WTC11 (cell line): Measurements from ENCODE around the gene LSM4. TPM values are rescaled to one million over a fixed set of nuclear protein-coding genes. Genes with fewer than 3 reads are reported as not detected.

Experiments used
- ATAC-seq: fragments of 200-7000 bp; cut with Tn5 transposase; 2 replicates; pipeline ENCODE4 v1.10.0; 2021; ENCODE audit warnings: mild to moderate bottlenecking, moderate library complexity
- CTCF ChIA-PET: fragments of 300-600 bp; sonication (Branson Sonifier 250); formaldehyde crosslinking; loops from one replicate; lab custom pipeline; 2021; ENCODE audit warnings: antibody characterized with exemption; lab: Charles Lee
- POLR2A ChIA-PET: fragments of 350-600 bp; sonication (Branson Sonifier 250); formaldehyde crosslinking; loops from one replicate; lab custom pipeline; 2021; ENCODE audit warnings: antibody characterized with exemption; lab: Charles Lee
- DNase-seq: peaks from one replicate; pipeline ENCODE4 v3.0.0; 2021; ENCODE audit warnings: low spot score
- H3K27ac Mint-ChIP-seq: 2 replicates; pipeline ENCODE4 v1.8.0; 2021; ENCODE audit warnings: mixed read lengths
- H3K27me3 Mint-ChIP-seq: 2 replicates; pipeline ENCODE4 v1.8.0; 2021; ENCODE audit warnings: low read depth, mild to moderate bottlenecking, moderate library complexity, mixed read lengths
- H3K36me3 Mint-ChIP-seq: 2 replicates; pipeline ENCODE4 v1.8.0; 2021; ENCODE audit warnings: mixed read lengths
- H3K4me1 Mint-ChIP-seq: 2 replicates; pipeline ENCODE4 v1.8.0; 2022; ENCODE audit warnings: mixed read lengths
- H3K4me3 Mint-ChIP-seq: 2 replicates; pipeline ENCODE4 v1.8.0; 2021; ENCODE audit warnings: mild to moderate bottlenecking, moderate library complexity, mixed read lengths
- H3K9me3 Mint-ChIP-seq: 2 replicates; pipeline ENCODE4 v1.8.0; 2021; ENCODE audit warnings: mixed read lengths
- ATF1 ChIP-seq: sonication (generic); formaldehyde crosslinking; IDR thresholded peaks from 2 replicates; pipeline ENCODE4 v1.8.1; 2023; ENCODE audit warnings: mild to moderate bottlenecking, moderate library complexity, missing genetic modification reagents
- ERG ChIP-seq: fragments of 250-450 bp; sonication (Bioruptor Pico); IDR thresholded peaks from 2 replicates; pipeline ENCODE4 v1.8.0; 2021; ENCODE audit warnings: mild to moderate bottlenecking
- ETV6 ChIP-seq: sonication (generic); formaldehyde crosslinking; IDR thresholded peaks from 2 replicates; pipeline ENCODE4 v1.8.1; 2022; ENCODE audit warnings: mild to moderate bottlenecking, missing genetic modification reagents
- FOXK1 ChIP-seq: sonication (generic); formaldehyde crosslinking; IDR thresholded peaks from 2 replicates; pipeline ENCODE4 v1.8.0; 2022; ENCODE audit warnings: mild to moderate bottlenecking, moderate library complexity, missing genetic modification reagents
- GABPB1 ChIP-seq: sonication (generic); formaldehyde crosslinking; IDR thresholded peaks from 2 replicates; pipeline ENCODE4 v1.8.1; 2023; ENCODE audit warnings: mild to moderate bottlenecking, missing genetic modification reagents
- GTF2I ChIP-seq: fragments of 250-450 bp; sonication (Bioruptor Pico); conservative IDR thresholded peaks from 2 replicates; pipeline ENCODE4 v1.4.0; 2021; ENCODE audit warnings: mild to moderate bottlenecking
- MAX ChIP-seq: sonication (generic); formaldehyde crosslinking; IDR thresholded peaks from 2 replicates; pipeline ENCODE4 v1.8.0; 2022; ENCODE audit warnings: mild to moderate bottlenecking, missing genetic modification reagents
- NFATC4 ChIP-seq: fragments of 250-450 bp; sonication (Bioruptor Pico); IDR thresholded peaks from 2 replicates; pipeline ENCODE4 v1.9.0; 2021; ENCODE audit warnings: mild to moderate bottlenecking
- NR2C2 ChIP-seq: sonication (generic); formaldehyde crosslinking; IDR thresholded peaks from 2 replicates; pipeline ENCODE4 v1.8.0; 2022; ENCODE audit warnings: mild to moderate bottlenecking, missing genetic modification reagents
- RELA ChIP-seq: sonication (generic); formaldehyde crosslinking; IDR thresholded peaks from 2 replicates; pipeline ENCODE4 v1.8.1; 2022; ENCODE audit warnings: missing genetic modification reagents, mild to moderate bottlenecking, borderline replicate concordance
- USF1 ChIP-seq: sonication (generic); formaldehyde crosslinking; IDR thresholded peaks from 2 replicates; pipeline ENCODE4 v1.8.0; 2022; ENCODE audit warnings: mild to moderate bottlenecking, missing genetic modification reagents
- ZNF317 ChIP-seq: sonication (generic); formaldehyde crosslinking; IDR thresholded peaks from 2 replicates; pipeline ENCODE4 v1.8.1; 2023; ENCODE audit warnings: low read depth, mild to moderate bottlenecking, moderate library complexity, missing genetic modification reagents, borderline replicate concordance
- total RNA-seq: library from RNA; stranded (reverse); gene quantifications from 3 replicates; pipeline ENCODE4 v1.2.3, GENCODE V29; 2021
- TF ChIP-seq, protein P1 (sequence below): sonication (generic); formaldehyde crosslinking; IDR thresholded peaks from 2 replicates; pipeline ENCODE4 v1.8.1; 2022; ENCODE audit warnings: missing genetic modification reagents, borderline replicate concordance
- TF ChIP-seq, protein P2 (sequence below): sonication (generic); formaldehyde crosslinking; IDR thresholded peaks from 2 replicates; pipeline ENCODE4 v1.8.0; 2023; ENCODE audit warnings: missing genetic modification reagents, mild to moderate bottlenecking, borderline replicate concordance
- TF ChIP-seq, protein P3 (sequence below): sonication (generic); formaldehyde crosslinking; IDR thresholded peaks from 2 replicates; pipeline ENCODE4 v1.8.0; 2022; ENCODE audit warnings: mild to moderate bottlenecking, missing genetic modification reagents
- TF ChIP-seq, protein P4 (sequence below): sonication (generic); formaldehyde crosslinking; IDR thresholded peaks from 2 replicates; pipeline ENCODE4 v1.8.1; 2023; ENCODE audit warnings: mild to moderate bottlenecking, missing genetic modification reagents, moderate library complexity

LSM4 gene
- total RNA-seq, 1 experiment from 2014 or later: 373 TPM

GRCh38 chr19:18340990-18341868 lies 18.4 kb upstream of the LSM4 start:
- ATAC-seq (peak; percentile 6), DNase-seq (peak; percentile 55)
- ChIA-PET POLR2A (interaction anchor here (1.3 to 1.7 kb wide), 2 partner anchors 13 to 60 kb away, joined by 4 to 5 read pairs; no protein-coding TSS in a partner anchor), CTCF (interaction anchor here (0.6 to 3.2 kb wide), 11 partner anchors 13 to 222 kb away, joined by 3 to 61 read pairs (median 5); partner anchors contain the start of genes JUND, LSM4 and SSBP4)
- Mint-ChIP-seq H3K27me3 (no peaks in the 10 kb centered on the region), H3K4me1 (peaks cover 45% of the 10 kb centered on the region), H3K4me3 (peak overlapping the region; percentile 79), H3K27ac (peak overlapping the region; percentile 96), H3K36me3 (peaks cover 4% of the 10 kb centered on the region; the same call in 1 of the 2 replicates), H3K9me3 (no peaks in the 10 kb centered on the region)
- no peak for TF ChIP-seq GTF2I (CRISPR knock-in tag)
- TF ChIP-seq RELA (CRISPR knock-in tag): no peak
- TF ChIP-seq USF1 (CRISPR knock-in tag): peak; percentile 86
- peak; percentile 40; the same call in 1 of the 2 replicates for TF ChIP-seq FOXK1 (CRISPR knock-in tag)
- TF ChIP-seq MAX (CRISPR knock-in tag): no peak; the same call in 1 of the 2 replicates
- TF ChIP-seq, protein P1, sequence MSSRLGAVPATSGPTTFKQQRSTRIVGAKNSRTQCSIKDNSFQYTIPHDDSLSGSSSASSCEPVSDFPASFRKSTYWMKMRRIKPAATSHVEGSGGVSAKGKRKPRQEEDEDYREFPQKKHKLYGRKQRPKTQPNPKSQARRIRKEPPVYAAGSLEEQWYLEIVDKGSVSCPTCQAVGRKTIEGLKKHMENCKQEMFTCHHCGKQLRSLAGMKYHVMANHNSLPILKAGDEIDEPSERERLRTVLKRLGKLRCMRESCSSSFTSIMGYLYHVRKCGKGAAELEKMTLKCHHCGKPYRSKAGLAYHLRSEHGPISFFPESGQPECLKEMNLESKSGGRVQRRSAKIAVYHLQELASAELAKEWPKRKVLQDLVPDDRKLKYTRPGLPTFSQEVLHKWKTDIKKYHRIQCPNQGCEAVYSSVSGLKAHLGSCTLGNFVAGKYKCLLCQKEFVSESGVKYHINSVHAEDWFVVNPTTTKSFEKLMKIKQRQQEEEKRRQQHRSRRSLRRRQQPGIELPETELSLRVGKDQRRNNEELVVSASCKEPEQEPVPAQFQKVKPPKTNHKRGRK (CRISPR knock-in tag): no peak
- TF ChIP-seq ETV6 (CRISPR knock-in tag): no peak; the same call in 1 of the 2 replicates
- TF ChIP-seq, protein P2, sequence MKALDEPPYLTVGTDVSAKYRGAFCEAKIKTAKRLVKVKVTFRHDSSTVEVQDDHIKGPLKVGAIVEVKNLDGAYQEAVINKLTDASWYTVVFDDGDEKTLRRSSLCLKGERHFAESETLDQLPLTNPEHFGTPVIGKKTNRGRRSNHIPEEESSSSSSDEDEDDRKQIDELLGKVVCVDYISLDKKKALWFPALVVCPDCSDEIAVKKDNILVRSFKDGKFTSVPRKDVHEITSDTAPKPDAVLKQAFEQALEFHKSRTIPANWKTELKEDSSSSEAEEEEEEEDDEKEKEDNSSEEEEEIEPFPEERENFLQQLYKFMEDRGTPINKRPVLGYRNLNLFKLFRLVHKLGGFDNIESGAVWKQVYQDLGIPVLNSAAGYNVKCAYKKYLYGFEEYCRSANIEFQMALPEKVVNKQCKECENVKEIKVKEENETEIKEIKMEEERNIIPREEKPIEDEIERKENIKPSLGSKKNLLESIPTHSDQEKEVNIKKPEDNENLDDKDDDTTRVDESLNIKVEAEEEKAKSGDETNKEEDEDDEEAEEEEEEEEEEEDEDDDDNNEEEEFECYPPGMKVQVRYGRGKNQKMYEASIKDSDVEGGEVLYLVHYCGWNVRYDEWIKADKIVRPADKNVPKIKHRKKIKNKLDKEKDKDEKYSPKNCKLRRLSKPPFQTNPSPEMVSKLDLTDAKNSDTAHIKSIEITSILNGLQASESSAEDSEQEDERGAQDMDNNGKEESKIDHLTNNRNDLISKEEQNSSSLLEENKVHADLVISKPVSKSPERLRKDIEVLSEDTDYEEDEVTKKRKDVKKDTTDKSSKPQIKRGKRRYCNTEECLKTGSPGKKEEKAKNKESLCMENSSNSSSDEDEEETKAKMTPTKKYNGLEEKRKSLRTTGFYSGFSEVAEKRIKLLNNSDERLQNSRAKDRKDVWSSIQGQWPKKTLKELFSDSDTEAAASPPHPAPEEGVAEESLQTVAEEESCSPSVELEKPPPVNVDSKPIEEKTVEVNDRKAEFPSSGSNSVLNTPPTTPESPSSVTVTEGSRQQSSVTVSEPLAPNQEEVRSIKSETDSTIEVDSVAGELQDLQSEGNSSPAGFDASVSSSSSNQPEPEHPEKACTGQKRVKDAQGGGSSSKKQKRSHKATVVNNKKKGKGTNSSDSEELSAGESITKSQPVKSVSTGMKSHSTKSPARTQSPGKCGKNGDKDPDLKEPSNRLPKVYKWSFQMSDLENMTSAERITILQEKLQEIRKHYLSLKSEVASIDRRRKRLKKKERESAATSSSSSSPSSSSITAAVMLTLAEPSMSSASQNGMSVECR: no peak
- TF ChIP-seq, protein P3, sequence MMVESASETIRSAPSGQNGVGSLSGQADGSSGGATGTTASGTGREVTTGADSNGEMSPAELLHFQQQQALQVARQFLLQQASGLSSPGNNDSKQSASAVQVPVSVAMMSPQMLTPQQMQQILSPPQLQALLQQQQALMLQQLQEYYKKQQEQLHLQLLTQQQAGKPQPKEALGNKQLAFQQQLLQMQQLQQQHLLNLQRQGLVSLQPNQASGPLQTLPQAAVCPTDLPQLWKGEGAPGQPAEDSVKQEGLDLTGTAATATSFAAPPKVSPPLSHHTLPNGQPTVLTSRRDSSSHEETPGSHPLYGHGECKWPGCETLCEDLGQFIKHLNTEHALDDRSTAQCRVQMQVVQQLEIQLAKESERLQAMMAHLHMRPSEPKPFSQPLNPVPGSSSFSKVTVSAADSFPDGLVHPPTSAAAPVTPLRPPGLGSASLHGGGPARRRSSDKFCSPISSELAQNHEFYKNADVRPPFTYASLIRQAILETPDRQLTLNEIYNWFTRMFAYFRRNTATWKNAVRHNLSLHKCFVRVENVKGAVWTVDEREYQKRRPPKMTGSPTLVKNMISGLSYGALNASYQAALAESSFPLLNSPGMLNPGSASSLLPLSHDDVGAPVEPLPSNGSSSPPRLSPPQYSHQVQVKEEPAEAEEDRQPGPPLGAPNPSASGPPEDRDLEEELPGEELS (CRISPR knock-in tag): peak; percentile 54; the same call in 1 of the 2 replicates
- TF ChIP-seq NR2C2 (CRISPR knock-in tag): no peak
- no peak for TF ChIP-seq ZNF317 (CRISPR knock-in tag)
- no peak for TF ChIP-seq GABPB1 (CRISPR knock-in tag)
- TF ChIP-seq, protein P4, sequence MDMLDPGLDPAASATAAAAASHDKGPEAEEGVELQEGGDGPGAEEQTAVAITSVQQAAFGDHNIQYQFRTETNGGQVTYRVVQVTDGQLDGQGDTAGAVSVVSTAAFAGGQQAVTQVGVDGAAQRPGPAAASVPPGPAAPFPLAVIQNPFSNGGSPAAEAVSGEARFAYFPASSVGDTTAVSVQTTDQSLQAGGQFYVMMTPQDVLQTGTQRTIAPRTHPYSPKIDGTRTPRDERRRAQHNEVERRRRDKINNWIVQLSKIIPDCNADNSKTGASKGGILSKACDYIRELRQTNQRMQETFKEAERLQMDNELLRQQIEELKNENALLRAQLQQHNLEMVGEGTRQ (CRISPR knock-in tag): peak; percentile 86
- TF ChIP-seq ERG (CRISPR knock-in tag): no peak
- no peak for TF ChIP-seq NFATC4 (CRISPR knock-in tag)
- no peak for TF ChIP-seq ATF1 (CRISPR knock-in tag)
